GM12878 (cell line): Measurements from ENCODE around the gene LRRN2. TPM values are rescaled to one million over a fixed set of nuclear protein-coding genes. Genes with fewer than 3 reads are reported as not detected.

Experiments used
- ATAC-seq: fragments of 200-7000 bp; cut with Tn5 transposase; 3 replicates; pipeline ENCODE4 v1.9.1; 2020; ENCODE audit warnings: mild to moderate bottlenecking, moderate library complexity
- BruUV-seq: library from RNA; stranded (reverse); fragments of 400-500 nt; replicated peaks from 2 replicates; lab custom pipeline; 2021; lab: Mats Ljungman, UMichigan
- CTCF ChIA-PET: fragments of 300-600 bp; sonication (Branson Sonifier 250); formaldehyde crosslinking; extraction: SDS; loops from one replicate; lab custom pipeline; 2021; ENCODE audit warnings: inconsistent platforms; lab: Yijun Ruan, JAX
- POLR2A ChIA-PET: fragments of 350-600 bp; formaldehyde crosslinking; extraction: SDS; loops from one replicate; lab custom pipeline; 2021; ENCODE audit warnings: inconsistent platforms; lab: Charles Lee
- RAD21 ChIA-PET: fragments of 300-600 bp; sonication (Branson Sonifier 250); formaldehyde crosslinking; loops from one replicate; lab custom pipeline; 2023; ENCODE audit warnings: antibody characterized with exemption; ENCODE audit not compliant: unreplicated experiment; lab: Charles Lee
- SMC1A ChIA-PET: fragments of 300-600 bp; sonication (Branson Sonifier 250); formaldehyde crosslinking; loops from one replicate; lab custom pipeline; 2023; ENCODE audit not compliant: unreplicated experiment, uncharacterized antibody; lab: Charles Lee
- DNase-seq: peaks from one replicate; pipeline ENCODE4 v3.0.0-alpha.2; 2011; ENCODE audit warnings: low read depth, low spot score
- FAIRE-seq: peaks from 3 replicates; lab custom pipeline; 2011; peaks lifted over from hg19 to GRCh38; lab: Jason Lieb, UNC
- H2AFZ ChIP-seq: 2 replicates; pipeline ENCODE4 v1.6.0; 2011; ENCODE audit warnings: low read depth, low read length, control low read depth; ENCODE audit not compliant: control insufficient read depth
- H3K27ac ChIP-seq: 2 replicates; pipeline ENCODE4 v1.5.1; 2011; ENCODE audit warnings: control low read depth; ENCODE audit not compliant: control insufficient read depth, insufficient read depth
- H3K27me3 ChIP-seq, 2 experiments: replicated peaks in 1 of 2; 2 replicates each; pipeline versions ENCODE4 v1.6.0 to v1.6.1; 2011; ENCODE audit warnings: low read length in 1 of 2; ENCODE audit not compliant: control insufficient read depth in 2 of 2, insufficient read depth in 2 of 2
- H3K36me3 ChIP-seq, 2 experiments: 2 replicates each; pipeline ENCODE4 v1.5.1; 2011; ENCODE audit warnings: low read length in 1 of 2; ENCODE audit not compliant: control insufficient read depth in 2 of 2, insufficient read depth in 2 of 2
- H3K4me1 ChIP-seq: 2 replicates; pipeline ENCODE4 v1.6.1; 2011; ENCODE audit warnings: mild to moderate bottlenecking, low read length, moderate library complexity, mixed read lengths; ENCODE audit not compliant: control insufficient read depth, insufficient read depth
- H3K4me2 ChIP-seq: 2 replicates; pipeline ENCODE4 v1.6.0; 2011; ENCODE audit warnings: control low read depth; ENCODE audit not compliant: control insufficient read depth, insufficient read depth
- H3K4me3 ChIP-seq: fragments of 200-600 bp; sonication (generic); 2 replicates; pipeline ENCODE4 v1.5.1; 2016
- H3K79me2 ChIP-seq: 2 replicates; pipeline ENCODE4 v1.6.0; 2011; ENCODE audit warnings: low read length; ENCODE audit not compliant: control insufficient read depth, insufficient read depth
- H3K9ac ChIP-seq: 2 replicates; pipeline ENCODE4 v1.8.0; 2011; ENCODE audit warnings: low read length, control low read depth, mixed read lengths; ENCODE audit not compliant: control insufficient read depth, insufficient read depth
- H3K9me3 ChIP-seq: replicated peaks from 3 replicates; pipeline ENCODE4 v1.5.1; 2011; ENCODE audit warnings: mild to moderate bottlenecking, low read length; ENCODE audit not compliant: control insufficient read depth, insufficient read depth
- H4K20me1 ChIP-seq: 2 replicates; pipeline ENCODE4 v1.6.0; 2011; ENCODE audit not compliant: control insufficient read depth, insufficient read depth
- BCL11A ChIP-seq: IDR thresholded peaks from 2 replicates; pipeline ENCODE4 v1.6.1; 2011; ENCODE audit warnings: low read depth, low read length
- CBX5 ChIP-seq: sonication (generic); IDR thresholded peaks from 2 replicates; pipeline ENCODE4 v1.6.1; 2016; ENCODE audit warnings: low read depth, moderate library complexity, mild to moderate bottlenecking, inconsistent platforms
- MEF2B ChIP-seq: fragments of 450-650 bp; IDR thresholded peaks from 2 replicates; pipeline ENCODE4 v1.6.1; 2018; ENCODE audit warnings: mild to moderate bottlenecking, moderate library complexity; ENCODE audit not compliant: partially characterized antibody, poor library complexity, severe bottlenecking
- NFIC ChIP-seq: IDR thresholded peaks from 2 replicates; pipeline ENCODE4 v1.6.1; 2012; ENCODE audit warnings: low read depth, mild to moderate bottlenecking, inconsistent platforms, low read length, moderate library complexity
- PBX3 ChIP-seq: IDR thresholded peaks from 2 replicates; pipeline ENCODE4 v1.6.1; 2011; ENCODE audit warnings: mild to moderate bottlenecking, low read depth, low read length, moderate library complexity; ENCODE audit not compliant: insufficient replicate concordance
- SMC3 ChIP-seq: IDR thresholded peaks from 2 replicates; pipeline ENCODE4 v1.6.1; 2011; ENCODE audit warnings: low read length, improper control_type of control experiment, borderline replicate concordance
- TARDBP ChIP-seq: IDR thresholded peaks from 2 replicates; pipeline ENCODE4 v1.6.1; 2016; ENCODE audit warnings: borderline replicate concordance
- TCF3 ChIP-seq: IDR thresholded peaks from 2 replicates; pipeline ENCODE4 v1.6.1; 2012; ENCODE audit warnings: low read depth, mild to moderate bottlenecking, low read length, borderline replicate concordance; ENCODE audit not compliant: insufficient read depth
- WRNIP1 ChIP-seq: IDR thresholded peaks from 2 replicates; pipeline ENCODE4 v1.6.1; 2011; ENCODE audit warnings: low read depth, low read length, improper control_type of control experiment, borderline replicate concordance
- YBX1 ChIP-seq: fragments of 450-650 bp; IDR thresholded peaks from 2 replicates; pipeline ENCODE4 v1.6.1; 2016; ENCODE audit warnings: antibody characterized with exemption
- WGBS: methylation state at CpG from one replicate; pipeline ENCODE4 v1.1.6; 2016; ENCODE audit warnings: low lambda C conversion rate; ENCODE audit not compliant: insufficient replicate concordance, insufficient coverage; ENCODE audit errors: missing lambda C conversion rate; 5-methylcytosine and 5-hydroxymethylcytosine counted together
- in situ Hi-C: fragments of 300-500 bp; cut with MboI; formaldehyde crosslinking; loops from 9 replicates; pipeline ENCODE4 v1.14.3; 2018; ENCODE audit warnings: mixed read lengths
- intact Hi-C: fragments of 100-400 bp; cut with micrococcal nuclease; formaldehyde crosslinking; loops from one replicate; pipeline ENCODE4 v1.14.2; 2022; ENCODE audit not compliant: unreplicated experiment
- polyA plus RNA-seq, 11 experiments: library from polyadenylated mRNA; depleted of rRNA in 4 of 11; unstranded in 6 of 11; stranded (reverse) in 5 of 11; fragments of >200 nt; fragmentation: Nextera tagmentation in 4 of 11; fragmentation: Illumina TruSeq in 1 of 11; extraction: Ambion mirVana in 4 of 11; extraction: Trizol in 1 of 11; gene quantifications; 1 replicate in 1 of 11; 2 replicates in 10 of 11; pipeline versions ENCODE4 v1.2.1 to v1.2.3, GENCODE V29; 2011 to 2016; ENCODE audit warnings: inconsistent platforms in 2 of 11, missing spikeins in 2 of 11, low read depth in 1 of 11
- total RNA-seq, 4 experiments: library from RNA; depleted of rRNA in 3 of 4; stranded (reverse); fragments of >200 nt in 3 of 4; fragmentation: Illumina TruSeq in 1 of 4; extraction: Trizol in 1 of 4; gene quantifications; 2 replicates each; pipeline versions ENCODE4 v1.2.1 to v1.2.3, GENCODE V29; 2013 to 2021
- TF ChIP-seq, protein P1 (sequence below): fragments of 150-350 bp; IDR thresholded peaks from 2 replicates; pipeline ENCODE4 v1.6.1; 2014; ENCODE audit warnings: mild to moderate bottlenecking, low read depth, low read length
- TF ChIP-seq, protein P2 (sequence below): fragments of 450-650 bp; IDR thresholded peaks from 2 replicates; pipeline ENCODE4 v1.6.1; 2017; ENCODE audit warnings: low read depth, mild to moderate bottlenecking, moderate library complexity
- TF ChIP-seq, protein P3 (sequence below): fragments of 450-650 bp; IDR thresholded peaks from 2 replicates; pipeline ENCODE4 v1.6.1; 2017; ENCODE audit warnings: antibody characterized with exemption, mild to moderate bottlenecking, moderate library complexity

LRRN2 gene
- total and polyA plus RNA-seq, 10 of the 15 experiments (the other 5 are each of a cell fraction or from before 2014, with no cell fraction given) = not detected

- no peak overlapping the region for H3K27ac ChIP-seq
- H4K20me1 ChIP-seq = no peaks in the 10 kb centered on the region; the same call in 1 of the 2 replicates
- H3K9me3 ChIP-seq = no peaks in the 10 kb centered on the region
- ATAC-seq (no peak), DNase-seq (no peak), FAIRE-seq (no peak)
- ChIA-PET SMC1A (interaction anchor here (1.2 to 2.1 kb wide), 3 partner anchors 12 to 40 kb away, joined by 3 to 5 read pairs (median 3); no protein-coding TSS in a partner anchor), CTCF (interaction anchor here (0.5 to 1.9 kb wide), 3 partner anchors 57 to 677 kb away, joined by 3 to 5 read pairs (median 3); no protein-coding TSS in a partner anchor), POLR2A (no interaction called here), RAD21 (no interaction called here)
- H3K79me2 ChIP-seq = no peaks in the 10 kb centered on the region
- no peaks in the 10 kb centered on the region for H3K4me1 ChIP-seq
- WGBS = 60% methylated on average over 11 of the region's 11 CpGs
- in situ Hi-C loops = no loop called here
- intact Hi-C loops = no loop called here
- H3K27me3 ChIP-seq = peaks cover 0 to 2% of the 10 kb centered on the region in 2 experiments; a peak in 1 of 4 replicates
- H3K4me3 ChIP-seq = no peak overlapping the region
- BruUV-seq = no TSS peak
- H3K9ac ChIP-seq = no peak overlapping the region
- no peak overlapping the region for H2AFZ ChIP-seq
- H3K4me2 ChIP-seq = no peak overlapping the region
- no peaks in the 10 kb centered on the region for H3K36me3 ChIP-seq
- TF ChIP-seq NFIC (no peak), BCL11A (no peak), CBX5 (no peak), YBX1 (no peak), PBX3 (no peak), TCF3 (no peak), MEF2B (no peak), WRNIP1 (no peak), TARDBP (no peak), SMC3 (no peak)
- TF ChIP-seq, protein P1, sequence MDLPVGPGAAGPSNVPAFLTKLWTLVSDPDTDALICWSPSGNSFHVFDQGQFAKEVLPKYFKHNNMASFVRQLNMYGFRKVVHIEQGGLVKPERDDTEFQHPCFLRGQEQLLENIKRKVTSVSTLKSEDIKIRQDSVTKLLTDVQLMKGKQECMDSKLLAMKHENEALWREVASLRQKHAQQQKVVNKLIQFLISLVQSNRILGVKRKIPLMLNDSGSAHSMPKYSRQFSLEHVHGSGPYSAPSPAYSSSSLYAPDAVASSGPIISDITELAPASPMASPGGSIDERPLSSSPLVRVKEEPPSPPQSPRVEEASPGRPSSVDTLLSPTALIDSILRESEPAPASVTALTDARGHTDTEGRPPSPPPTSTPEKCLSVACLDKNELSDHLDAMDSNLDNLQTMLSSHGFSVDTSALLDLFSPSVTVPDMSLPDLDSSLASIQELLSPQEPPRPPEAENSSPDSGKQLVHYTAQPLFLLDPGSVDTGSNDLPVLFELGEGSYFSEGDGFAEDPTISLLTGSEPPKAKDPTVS = no peak
- TF ChIP-seq, protein P2, sequence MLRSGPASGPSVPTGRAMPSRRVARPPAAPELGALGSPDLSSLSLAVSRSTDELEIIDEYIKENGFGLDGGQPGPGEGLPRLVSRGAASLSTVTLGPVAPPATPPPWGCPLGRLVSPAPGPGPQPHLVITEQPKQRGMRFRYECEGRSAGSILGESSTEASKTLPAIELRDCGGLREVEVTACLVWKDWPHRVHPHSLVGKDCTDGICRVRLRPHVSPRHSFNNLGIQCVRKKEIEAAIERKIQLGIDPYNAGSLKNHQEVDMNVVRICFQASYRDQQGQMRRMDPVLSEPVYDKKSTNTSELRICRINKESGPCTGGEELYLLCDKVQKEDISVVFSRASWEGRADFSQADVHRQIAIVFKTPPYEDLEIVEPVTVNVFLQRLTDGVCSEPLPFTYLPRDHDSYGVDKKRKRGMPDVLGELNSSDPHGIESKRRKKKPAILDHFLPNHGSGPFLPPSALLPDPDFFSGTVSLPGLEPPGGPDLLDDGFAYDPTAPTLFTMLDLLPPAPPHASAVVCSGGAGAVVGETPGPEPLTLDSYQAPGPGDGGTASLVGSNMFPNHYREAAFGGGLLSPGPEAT = no peak
- TF ChIP-seq, protein P3, sequence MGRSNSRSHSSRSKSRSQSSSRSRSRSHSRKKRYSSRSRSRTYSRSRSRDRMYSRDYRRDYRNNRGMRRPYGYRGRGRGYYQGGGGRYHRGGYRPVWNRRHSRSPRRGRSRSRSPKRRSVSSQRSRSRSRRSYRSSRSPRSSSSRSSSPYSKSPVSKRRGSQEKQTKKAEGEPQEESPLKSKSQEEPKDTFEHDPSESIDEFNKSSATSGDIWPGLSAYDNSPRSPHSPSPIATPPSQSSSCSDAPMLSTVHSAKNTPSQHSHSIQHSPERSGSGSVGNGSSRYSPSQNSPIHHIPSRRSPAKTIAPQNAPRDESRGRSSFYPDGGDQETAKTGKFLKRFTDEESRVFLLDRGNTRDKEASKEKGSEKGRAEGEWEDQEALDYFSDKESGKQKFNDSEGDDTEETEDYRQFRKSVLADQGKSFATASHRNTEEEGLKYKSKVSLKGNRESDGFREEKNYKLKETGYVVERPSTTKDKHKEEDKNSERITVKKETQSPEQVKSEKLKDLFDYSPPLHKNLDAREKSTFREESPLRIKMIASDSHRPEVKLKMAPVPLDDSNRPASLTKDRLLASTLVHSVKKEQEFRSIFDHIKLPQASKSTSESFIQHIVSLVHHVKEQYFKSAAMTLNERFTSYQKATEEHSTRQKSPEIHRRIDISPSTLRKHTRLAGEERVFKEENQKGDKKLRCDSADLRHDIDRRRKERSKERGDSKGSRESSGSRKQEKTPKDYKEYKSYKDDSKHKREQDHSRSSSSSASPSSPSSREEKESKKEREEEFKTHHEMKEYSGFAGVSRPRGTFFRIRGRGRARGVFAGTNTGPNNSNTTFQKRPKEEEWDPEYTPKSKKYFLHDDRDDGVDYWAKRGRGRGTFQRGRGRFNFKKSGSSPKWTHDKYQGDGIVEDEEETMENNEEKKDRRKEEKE = no peak
These were observed 20.6 kb upstream of the LRRN2 start for GRCh38 chr1:204705888-204706837.
